GM12892 (cell line): ENCODE data around the gene IMMP1L.

Experiments used
- DNase-seq: peaks from one replicate; pipeline ENCODE4 v3.0.0; 2011; ENCODE audit not compliant: insufficient read length
- FAIRE-seq: peaks from 2 replicates; lab custom pipeline; 2011; peaks lifted over from hg19 to GRCh38; lab: Jason Lieb, UNC
- POLR2A ChIP-seq: IDR thresholded peaks from 2 replicates; pipeline ENCODE4 v1.6.1; 2011; ENCODE audit warnings: low read depth, low read length, control low read depth
- POLR2AphosphoS5 ChIP-seq: IDR thresholded peaks from 2 replicates; pipeline ENCODE4 v1.6.1; 2011; ENCODE audit warnings: low read depth, low read length, control low read depth
- TAF1 ChIP-seq: IDR thresholded peaks from 2 replicates; pipeline ENCODE4 v1.6.1; 2011; ENCODE audit warnings: low read depth, mild to moderate bottlenecking, control low read depth, low read length, borderline replicate concordance

IMMP1L gene

GRCh38 chr11:31419669-31420068 is 89.8 kb downstream of the IMMP1L start:
- no peak for FAIRE-seq
- TF ChIP-seq POLR2AphosphoS5 (no peak), POLR2A (no peak), TAF1 (no peak)

GRCh38 chr11:31419138-31419537 is 90.3 kb downstream of the IMMP1L start:
- no peak for FAIRE-seq

More at GRCh38 chr11:31419669-31420068, 89.8 kb downstream of the IMMP1L start:
- no peak for DNase-seq

GRCh38 chr11:31417816-31418215 is 91.6 kb downstream of the IMMP1L start:
- FAIRE-seq (no peak), DNase-seq (no peak)
- TF ChIP-seq TAF1: no peak
- no peak for TF ChIP-seq POLR2A
- no peak for TF ChIP-seq POLR2AphosphoS5

More at GRCh38 chr11:31419138-31419537, 90.3 kb downstream of the IMMP1L start:
- TF ChIP-seq POLR2A (no peak), TAF1 (no peak), POLR2AphosphoS5 (no peak)
- DNase-seq: no peak

GRCh38 chr11:31417357-31417756 is 92.1 kb downstream of the IMMP1L start:
- no peak for FAIRE-seq
- TF ChIP-seq POLR2A (no peak), TAF1 (no peak), POLR2AphosphoS5 (no peak)
- DNase-seq: no peak

GRCh38 chr11:31415435-31415834 is 94.0 kb downstream of the IMMP1L start:
- DNase-seq: no peak
- TF ChIP-seq POLR2AphosphoS5 (no peak), TAF1 (no peak), POLR2A (no peak)
- FAIRE-seq: no peak

- TF ChIP-seq TAF1 (no peak), POLR2AphosphoS5 (no peak), POLR2A (no peak)
- DNase-seq: no peak
- no peak for FAIRE-seq
Observed at GRCh38 chr11:31414338-31414737, 95.1 kb downstream of the IMMP1L start.

GRCh38 chr11:31412946-31413345 is 96.5 kb downstream of the IMMP1L start:
- TF ChIP-seq TAF1 (no peak), POLR2A (no peak), POLR2AphosphoS5 (no peak)
- DNase-seq: no peak
- no peak for FAIRE-seq

GRCh38 chr11:31408201-31408600 is 101.2 kb downstream of the IMMP1L start:
- DNase-seq: no peak
- no peak for TF ChIP-seq POLR2AphosphoS5
- no peak for TF ChIP-seq TAF1
- no peak for TF ChIP-seq POLR2A
- no peak for FAIRE-seq

GRCh38 chr11:31404614-31405013 is 104.8 kb downstream of the IMMP1L start:
- no peak for TF ChIP-seq POLR2A
- TF ChIP-seq TAF1: no peak
- no peak for TF ChIP-seq POLR2AphosphoS5
- DNase-seq: no peak
- FAIRE-seq: no peak

GRCh38 chr11:31397239-31397834 is 112.1 kb downstream of the IMMP1L start:
- TF ChIP-seq POLR2AphosphoS5 (no peak), TAF1 (no peak), POLR2A (no peak)
- DNase-seq (no peak), FAIRE-seq (peak; percentile 91)

GRCh38 chr11:31387379-31387778 is 122.0 kb downstream of the IMMP1L start:
- no peak for DNase-seq
- no peak for FAIRE-seq
- TF ChIP-seq POLR2AphosphoS5 (no peak), POLR2A (no peak), TAF1 (no peak)

- no peak for TF ChIP-seq TAF1
- TF ChIP-seq POLR2A: no peak
- TF ChIP-seq POLR2AphosphoS5: no peak
- DNase-seq (no peak), FAIRE-seq (no peak)
Observed at GRCh38 chr11:31383116-31383515, 126.3 kb downstream of the IMMP1L start.
